ENCODE data around the gene CAT.

DNA sequence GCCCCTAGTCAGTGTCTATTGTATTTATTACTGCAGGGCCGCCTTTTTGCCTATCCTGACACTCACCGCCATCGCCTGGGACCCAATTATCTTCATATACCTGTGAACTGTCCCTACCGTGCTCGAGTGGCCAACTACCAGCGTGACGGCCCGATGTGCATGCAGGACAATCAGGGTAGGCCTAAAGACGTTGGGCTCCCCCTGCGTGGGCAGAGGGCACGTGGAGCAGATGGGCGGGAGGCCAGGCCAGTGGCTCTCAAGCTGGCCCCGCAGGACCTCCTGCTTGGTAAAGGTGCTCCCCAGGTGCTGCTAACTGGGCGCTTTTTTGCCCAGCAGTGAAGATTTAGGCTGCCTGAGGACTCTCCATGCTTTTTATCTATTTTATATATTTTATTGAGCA, 22.5 kb downstream of the CAT start:
- TF ChIP-seq, protein P1, sequence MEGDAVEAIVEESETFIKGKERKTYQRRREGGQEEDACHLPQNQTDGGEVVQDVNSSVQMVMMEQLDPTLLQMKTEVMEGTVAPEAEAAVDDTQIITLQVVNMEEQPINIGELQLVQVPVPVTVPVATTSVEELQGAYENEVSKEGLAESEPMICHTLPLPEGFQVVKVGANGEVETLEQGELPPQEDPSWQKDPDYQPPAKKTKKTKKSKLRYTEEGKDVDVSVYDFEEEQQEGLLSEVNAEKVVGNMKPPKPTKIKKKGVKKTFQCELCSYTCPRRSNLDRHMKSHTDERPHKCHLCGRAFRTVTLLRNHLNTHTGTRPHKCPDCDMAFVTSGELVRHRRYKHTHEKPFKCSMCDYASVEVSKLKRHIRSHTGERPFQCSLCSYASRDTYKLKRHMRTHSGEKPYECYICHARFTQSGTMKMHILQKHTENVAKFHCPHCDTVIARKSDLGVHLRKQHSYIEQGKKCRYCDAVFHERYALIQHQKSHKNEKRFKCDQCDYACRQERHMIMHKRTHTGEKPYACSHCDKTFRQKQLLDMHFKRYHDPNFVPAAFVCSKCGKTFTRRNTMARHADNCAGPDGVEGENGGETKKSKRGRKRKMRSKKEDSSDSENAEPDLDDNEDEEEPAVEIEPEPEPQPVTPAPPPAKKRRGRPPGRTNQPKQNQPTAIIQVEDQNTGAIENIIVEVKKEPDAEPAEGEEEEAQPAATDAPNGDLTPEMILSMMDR (IDR thresholded peaks at IDR 0.05): no peak
- TF ChIP-seq POLR2AphosphoS5 (IDR thresholded peaks at IDR 0.05; ENCODE audit: low read depth, low read length): no peak
- TF ChIP-seq TCF7L2 (IDR thresholded peaks at IDR 0.05; ENCODE audit: low read depth, low read length): no peak
- TF ChIP-seq SIN3A (IDR thresholded peaks at IDR 0.05; ENCODE audit: borderline replicate concordance, insufficient read depth, low read depth, low read length): no peak
